Ramos (cell line): ENCODE results near the gene OAT.

Experiments
- in situ Hi-C: fragments of 300-500 bp; cut with MboI; formaldehyde crosslinking; loops from one replicate; pipeline ENCODE4 v1.14.3; 2022; ENCODE audit warnings: low sequenced_read_pairs; ENCODE audit not compliant: unreplicated experiment

The OAT gene

DNA sequence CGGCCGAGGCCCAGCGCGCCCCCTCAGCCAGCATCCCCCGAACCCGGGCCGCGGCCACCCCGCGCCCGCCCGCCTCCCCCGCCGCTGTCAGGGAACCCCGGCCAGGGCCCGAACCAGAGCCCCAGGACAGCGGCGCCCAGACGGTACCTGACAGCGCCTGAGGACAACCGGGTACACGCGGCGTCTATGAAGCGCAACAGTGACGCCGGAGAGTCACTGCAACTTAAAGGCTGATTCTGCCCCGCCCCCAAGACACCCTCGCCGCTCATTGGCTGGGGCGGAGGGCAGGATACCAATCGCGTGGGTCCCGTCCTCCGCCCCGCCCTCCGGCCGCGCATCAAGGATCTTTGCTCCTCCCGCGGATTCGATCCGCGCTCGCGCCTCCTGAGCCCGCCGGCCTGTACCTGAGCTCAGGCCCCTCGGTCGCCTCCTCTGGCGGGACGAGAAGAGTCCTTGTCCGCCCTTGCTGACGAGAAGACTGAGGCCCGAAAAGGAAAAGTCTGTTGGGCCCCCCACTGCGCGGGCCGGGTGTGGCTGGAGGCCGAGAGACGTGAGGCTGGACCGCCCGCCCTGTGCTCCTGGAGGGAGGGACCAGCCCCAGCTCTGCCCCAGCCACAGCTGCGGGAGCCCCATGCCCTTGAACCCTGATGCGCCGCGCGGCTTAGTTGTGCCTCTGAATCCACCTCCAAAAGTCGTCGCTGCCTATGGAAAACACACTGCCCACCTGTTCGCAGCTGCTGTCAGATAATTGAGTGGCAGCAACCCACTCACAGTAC lies at the start of gene OAT:
Gene OAT, minus strand, starts transcription at position 198 of the 776 bp plus-strand sequence. CDS start 6,752 bp downstream, outside the sequence.
- in situ Hi-C loops: no loop called here

- in situ Hi-C loops: no loop called here
Observed at GRCh38 chr10:124467165-124467564, 48.4 kb upstream of the OAT start.

GRCh38 chr10:124465777-124466488 lies 47.2 kb upstream of the OAT start:
- in situ Hi-C loops: no loop called here

DNA sequence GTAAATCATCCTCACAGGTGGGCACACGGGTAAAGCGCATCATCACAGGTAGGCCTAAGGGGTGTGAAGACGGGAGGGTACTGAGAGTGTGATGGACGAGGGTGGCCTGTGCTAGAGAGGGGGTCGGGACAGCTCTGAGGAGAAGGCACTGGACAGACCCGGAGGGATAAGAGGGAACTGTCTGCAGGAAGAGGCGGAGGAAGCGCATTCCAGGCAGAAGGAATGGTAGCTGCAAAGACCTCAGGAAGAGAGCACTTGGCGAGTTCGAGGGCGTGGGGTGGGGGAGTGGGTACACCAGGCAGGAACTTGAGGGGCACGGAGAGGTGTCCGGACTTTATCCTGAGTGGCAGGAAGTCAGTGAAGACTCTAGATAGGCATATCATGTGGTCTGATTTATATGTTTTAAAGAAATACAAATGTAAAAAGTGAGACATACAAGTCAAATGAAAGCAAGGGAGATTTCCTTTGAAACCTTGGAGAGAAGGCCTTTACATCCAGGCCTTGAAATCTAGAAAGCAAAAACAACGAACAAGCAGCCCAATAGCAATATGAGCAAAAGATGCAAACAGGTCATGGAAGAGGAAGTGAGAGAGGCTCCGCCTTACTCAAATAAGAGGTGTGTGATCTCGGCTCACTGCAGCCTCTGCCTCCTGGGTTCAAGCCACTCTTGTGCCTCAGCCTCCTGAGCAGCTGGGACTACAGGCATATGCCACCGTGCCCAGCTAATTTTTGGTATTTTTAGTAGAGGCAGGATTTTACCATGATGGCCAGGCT lies 46.5 kb upstream of the OAT start:
- in situ Hi-C loops: no loop called here

- in situ Hi-C loops: no loop called here
Observed at GRCh38 chr10:124464028-124464965, 45.6 kb upstream of the OAT start.

GRCh38 chr10:124462348-124462695 lies 43.6 kb upstream of the OAT start:
- in situ Hi-C loops: no loop called here

- in situ Hi-C loops: no loop called here
Observed at GRCh38 chr10:124461642-124462347, 43.1 kb upstream of the OAT start, which contains the start of gene LHPP. TSS of gene LHPP (plus strand) at chr10:124461823. CDS start at chr10:124461863, 40 bp downstream.

DNA sequence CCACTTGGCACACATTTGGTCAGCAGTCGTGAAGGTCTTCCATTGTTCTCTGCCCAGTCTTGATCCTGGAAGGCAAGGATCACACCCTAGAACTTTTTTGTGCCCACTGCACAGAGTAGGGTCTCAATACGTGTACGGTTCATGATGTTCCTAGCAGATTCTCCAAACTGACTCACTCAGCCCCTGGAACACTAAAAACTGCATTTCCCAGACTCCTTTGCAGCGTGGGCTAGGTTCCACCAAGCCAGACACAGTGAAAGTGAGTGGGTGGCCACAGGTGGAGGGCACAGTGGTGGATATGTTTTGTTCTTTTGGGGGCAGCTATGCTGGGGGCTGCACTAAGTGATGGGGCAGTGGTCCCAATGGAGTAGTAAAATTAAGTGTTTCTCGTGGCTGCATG lies 41.4 kb upstream of the OAT start:
- in situ Hi-C loops: no loop called here

DNA sequence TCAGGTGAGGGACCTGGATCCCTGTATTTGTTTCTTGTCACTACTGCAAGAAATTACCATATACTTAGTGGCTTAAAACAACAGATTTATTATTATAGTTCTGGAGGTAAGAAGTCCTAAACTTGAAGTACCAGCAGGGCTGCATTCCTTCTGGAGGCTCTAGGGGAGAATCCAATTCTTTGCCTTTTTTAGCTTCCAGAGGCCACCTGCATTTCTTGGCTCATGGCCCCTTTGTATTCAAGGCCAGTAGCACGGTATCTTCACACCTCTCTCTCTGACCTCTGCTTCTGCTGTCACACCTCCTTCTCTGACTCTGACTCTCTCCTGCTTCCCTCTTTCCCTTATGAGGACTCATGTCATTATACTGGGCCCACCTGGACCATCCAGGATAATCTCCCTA lies 40.7 kb upstream of the OAT start:
- in situ Hi-C loops: no loop called here

- in situ Hi-C loops: no loop called here
Observed at GRCh38 chr10:124458889-124459288, 40.2 kb upstream of the OAT start.

GRCh38 chr10:124458473-124458872 lies 39.8 kb upstream of the OAT start:
- in situ Hi-C loops: no loop called here

DNA sequence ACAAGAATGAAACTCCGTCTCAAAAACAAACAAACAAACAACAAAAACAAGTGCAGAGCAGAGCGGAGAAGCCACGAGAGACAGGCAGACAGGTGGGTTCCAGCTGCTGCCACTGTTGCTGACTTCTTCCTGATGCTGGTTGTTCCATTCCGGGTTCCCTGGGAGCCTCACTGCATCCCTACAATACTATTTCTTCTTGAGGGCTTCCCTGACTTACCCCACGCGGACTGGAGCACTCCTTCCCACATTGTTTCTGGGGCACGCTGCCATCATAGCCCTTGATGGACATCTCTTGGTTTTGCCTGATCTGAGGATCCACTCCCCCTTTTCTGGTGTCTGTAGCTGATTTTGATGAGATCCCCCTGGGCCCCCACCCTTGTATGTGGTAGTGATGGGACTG lies 36.7 kb upstream of the OAT start:
- in situ Hi-C loops: no loop called here

- in situ Hi-C loops: no loop called here
Observed at GRCh38 chr10:124453960-124454610, 35.4 kb upstream of the OAT start.

DNA sequence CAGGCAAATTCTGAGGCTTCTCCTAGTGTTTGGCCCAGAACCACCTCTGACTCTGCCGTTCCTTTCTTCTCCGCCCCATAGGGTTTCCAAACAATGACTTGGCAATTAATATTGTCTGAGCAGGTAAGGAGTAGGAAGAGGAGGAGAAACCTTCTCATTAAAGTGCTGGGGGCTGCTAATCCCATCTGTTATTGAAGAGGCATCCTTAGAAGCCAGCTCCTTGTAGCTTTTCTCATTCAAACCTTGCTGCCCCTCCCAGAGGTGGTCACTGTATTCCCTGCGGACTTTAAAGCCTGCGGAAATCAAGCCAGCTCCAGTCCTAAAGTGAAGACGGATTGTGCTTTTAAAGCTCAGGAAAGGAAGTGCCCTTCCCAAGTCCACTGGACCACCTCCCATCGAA lies 32.6 kb upstream of the OAT start:
- in situ Hi-C loops: no loop called here

DNA sequence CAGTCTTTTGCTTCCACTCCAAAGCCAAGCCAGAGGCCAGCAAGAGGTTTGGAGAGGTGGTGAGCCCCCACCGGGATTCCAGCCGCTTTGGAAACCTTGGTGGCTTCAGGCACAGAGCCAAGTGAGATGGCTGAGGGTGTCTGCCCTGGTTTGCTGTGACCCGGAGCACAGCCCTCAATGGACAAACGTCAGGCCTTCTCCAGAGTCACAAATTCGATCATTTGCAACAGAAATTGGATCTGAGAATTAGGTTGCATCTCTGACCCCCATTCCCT lies 32.0 kb upstream of the OAT start:
- in situ Hi-C loops: no loop called here

GRCh38 chr10:124450012-124450782 lies 31.5 kb upstream of the OAT start, which contains the start of gene NKX1-2:
TSS of gene NKX1-2 (minus strand) at chr10:124450035. CDS start at chr10:124449943, 92 bp downstream.
- in situ Hi-C loops: no loop called here

GRCh38 chr10:124449170-124450011 lies 30.7 kb upstream of the OAT start:
- in situ Hi-C loops: no loop called here
